Muscle layer of duodenum (tissue), 2 donors: ENCODE results near the gene LHFPL6.

Experiments used
- H3K27ac ChIP-seq: one replicate; pipeline ENCODE4 v1.7.0; 2013; ENCODE audit warnings: mild to moderate bottlenecking, low read length
- H3K27me3 ChIP-seq: one replicate; pipeline ENCODE4 v1.7.0; 2013; ENCODE audit warnings: low read depth, mild to moderate bottlenecking, control low read depth, low read length
- H3K36me3 ChIP-seq, 2 donors: one replicate each; pipeline ENCODE4 v1.7.0; 2013; ENCODE audit warnings: low read length in 2 of 2, control low read depth in 1 of 2, mild to moderate bottlenecking in 1 of 2; ENCODE audit not compliant: insufficient read depth in 2 of 2, control insufficient read depth in 1 of 2
- H3K4me1 ChIP-seq, 2 donors: one replicate each; pipeline ENCODE4 v1.7.0; 2013; ENCODE audit warnings: low read length in 2 of 2, mild to moderate bottlenecking in 2 of 2, control low read depth in 1 of 2, moderate library complexity in 1 of 2; ENCODE audit not compliant: insufficient read depth in 2 of 2, control insufficient read depth in 1 of 2
- H3K4me3 ChIP-seq, 2 donors: one replicate each; pipeline ENCODE4 v1.7.0; 2013; ENCODE audit warnings: low read length in 2 of 2, low read depth in 1 of 2, mild to moderate bottlenecking in 1 of 2
- H3K9me3 ChIP-seq, 2 donors: one replicate each; pipeline ENCODE4 v1.7.0; 2013; ENCODE audit warnings: low read length in 2 of 2, control low read depth in 1 of 2, mild to moderate bottlenecking in 1 of 2; ENCODE audit not compliant: control insufficient read depth in 1 of 2
- donor health status: healthy.

The LHFPL6 gene

DNA sequence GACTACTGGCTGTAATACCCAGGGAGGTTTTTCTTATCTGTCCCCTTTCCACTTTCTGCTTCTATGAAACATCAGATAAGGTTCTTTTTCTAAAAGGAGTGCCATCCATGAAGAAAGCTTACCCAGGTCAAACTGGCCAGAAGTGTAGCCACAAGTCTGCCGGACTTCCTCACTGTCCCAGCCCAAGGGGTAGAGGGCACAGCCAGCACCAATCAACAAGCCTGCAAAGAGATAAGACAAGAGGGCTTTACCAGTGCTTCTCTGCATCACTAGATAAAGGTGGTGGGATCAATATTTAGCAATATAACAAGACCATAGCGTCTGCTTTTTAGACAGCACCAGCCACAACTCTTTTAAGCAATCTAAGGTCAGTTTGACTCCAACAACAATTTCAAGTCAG, 224.7 kb downstream of the LHFPL6 start:
- Histone ChIP-seq H3K9me3 (no peaks in the 10 kb centered on the region), H3K36me3 (no peaks in the 10 kb centered on the region), H3K27me3 (no peaks in the 10 kb centered on the region), H3K27ac (no peak overlapping the region), H3K4me3 (no peak overlapping the region), H3K4me1 (no peaks in the 10 kb centered on the region)

DNA sequence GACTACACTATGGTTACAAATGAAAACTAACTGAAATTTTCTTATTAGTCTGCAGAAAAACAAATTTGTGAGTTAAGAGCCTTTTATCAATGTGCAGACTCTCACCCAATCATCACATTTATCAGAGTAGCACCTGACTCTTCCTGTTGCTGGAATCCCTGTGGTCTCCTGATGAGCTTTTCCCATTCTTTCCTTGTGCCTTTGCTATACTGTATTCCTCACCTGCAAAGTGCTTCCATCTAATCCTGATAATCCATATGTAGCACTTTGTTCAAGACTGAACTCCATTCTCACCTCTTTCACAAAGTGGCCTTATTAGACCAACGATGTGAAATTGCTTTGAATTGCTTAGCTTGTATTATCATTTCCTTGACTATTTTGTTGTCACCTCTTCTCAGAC, 225.3 kb downstream of the LHFPL6 start:
- Histone ChIP-seq H3K9me3 (no peaks in the 10 kb centered on the region), H3K27ac (no peak overlapping the region), H3K4me3 (no peak overlapping the region), H3K36me3 (no peaks in the 10 kb centered on the region), H3K27me3 (no peaks in the 10 kb centered on the region), H3K4me1 (no peaks in the 10 kb centered on the region)

DNA sequence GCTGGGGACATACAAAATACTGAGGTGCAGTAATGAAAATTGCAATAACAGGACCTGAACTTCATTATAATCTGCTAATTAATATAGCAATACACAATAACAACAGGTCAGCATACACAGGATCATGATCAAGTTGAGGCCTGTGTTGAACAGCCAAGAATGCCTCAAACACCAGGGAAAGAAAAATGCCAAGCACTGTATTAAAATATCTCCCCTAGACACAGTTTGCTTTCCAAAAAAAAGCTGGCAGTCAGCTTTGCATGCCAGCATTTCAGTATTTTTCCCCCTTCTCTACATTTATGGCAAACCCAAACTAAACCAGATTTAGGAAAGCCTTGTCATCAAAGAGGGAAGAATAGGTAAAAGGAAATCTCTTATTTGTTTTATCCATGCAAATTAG, 226.9 kb downstream of the LHFPL6 start:
- Histone ChIP-seq H3K4me3 (no peak overlapping the region), H3K36me3 (no peaks in the 10 kb centered on the region), H3K27ac (no peak overlapping the region), H3K27me3 (no peaks in the 10 kb centered on the region), H3K4me1 (no peaks in the 10 kb centered on the region), H3K9me3 (no peaks in the 10 kb centered on the region)

DNA sequence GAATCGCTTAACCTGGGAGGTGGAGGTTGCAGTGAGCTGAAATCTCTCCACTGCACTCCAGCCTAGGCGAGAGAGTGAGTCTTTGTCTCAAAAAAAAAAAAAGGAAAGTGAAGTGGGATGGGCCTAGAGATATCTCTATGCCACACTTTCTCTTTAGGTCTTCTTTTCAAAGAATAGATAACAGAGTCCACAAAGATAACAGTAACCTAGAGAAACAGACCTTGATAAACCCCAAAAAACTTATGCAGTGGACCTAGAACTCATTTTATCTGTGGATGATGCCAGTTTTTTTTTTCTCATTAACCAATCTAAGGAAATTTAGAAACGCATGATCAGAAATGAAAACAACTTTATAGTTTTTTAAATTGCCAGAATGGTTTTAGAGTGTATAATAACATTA, 227.4 kb downstream of the LHFPL6 start:
- H3K27ac ChIP-seq: no peak overlapping the region
- no peaks in the 10 kb centered on the region for H3K9me3 ChIP-seq
- no peaks in the 10 kb centered on the region for H3K36me3 ChIP-seq
- H3K4me3 ChIP-seq: no peak overlapping the region
- H3K4me1 ChIP-seq: no peaks in the 10 kb centered on the region
- no peaks in the 10 kb centered on the region for H3K27me3 ChIP-seq

DNA sequence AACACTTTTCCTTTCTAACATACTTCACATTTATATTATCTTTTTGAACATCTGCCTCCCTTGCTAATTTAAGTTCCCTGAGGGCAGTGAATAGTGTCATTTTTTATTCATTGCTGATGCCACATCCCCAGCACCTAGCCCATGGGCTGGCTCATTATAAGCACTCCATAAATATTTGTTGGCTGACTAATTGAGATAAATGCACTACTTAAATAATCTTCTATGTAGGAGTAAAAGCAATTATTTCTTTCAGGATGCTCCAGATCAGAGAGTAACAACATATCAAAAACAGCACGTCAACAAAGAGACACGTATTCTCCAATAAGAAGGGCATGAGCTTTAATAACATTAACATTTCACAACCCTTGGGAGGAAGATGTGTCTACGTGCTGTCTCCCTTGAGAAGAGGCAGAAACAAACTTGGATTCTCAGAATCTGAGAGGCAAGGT, 228.2 kb downstream of the LHFPL6 start:
- Histone ChIP-seq H3K27ac (no peak overlapping the region), H3K4me1 (no peaks in the 10 kb centered on the region), H3K9me3 (no peaks in the 10 kb centered on the region), H3K27me3 (no peaks in the 10 kb centered on the region), H3K4me3 (no peak overlapping the region), H3K36me3 (no peaks in the 10 kb centered on the region)

DNA sequence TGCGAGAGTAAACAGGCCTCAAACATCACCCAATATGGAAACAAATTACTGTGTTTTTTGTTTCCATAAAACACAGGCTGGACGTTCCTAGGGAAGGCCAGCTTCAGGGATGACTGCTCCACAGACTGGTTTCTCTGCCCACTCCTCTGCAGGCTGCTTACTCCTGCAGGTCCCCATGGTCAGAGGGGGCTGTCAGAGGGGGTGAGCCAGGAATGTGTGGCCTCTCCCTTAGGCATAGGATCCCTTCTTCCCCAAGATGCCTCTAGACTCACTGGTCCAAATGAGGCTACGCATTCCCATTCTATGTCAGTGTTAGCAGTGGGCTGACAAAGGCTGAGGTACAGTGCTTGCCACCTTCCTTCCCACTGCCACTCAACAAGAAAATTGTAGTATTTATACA, 229.8 kb downstream of the LHFPL6 start:
- no peaks in the 10 kb centered on the region for H3K9me3 ChIP-seq
- H3K36me3 ChIP-seq: no peaks in the 10 kb centered on the region
- H3K4me3 ChIP-seq: no peak overlapping the region
- no peaks in the 10 kb centered on the region for H3K4me1 ChIP-seq
- H3K27me3 ChIP-seq: no peaks in the 10 kb centered on the region
- H3K27ac ChIP-seq: no peak overlapping the region

DNA sequence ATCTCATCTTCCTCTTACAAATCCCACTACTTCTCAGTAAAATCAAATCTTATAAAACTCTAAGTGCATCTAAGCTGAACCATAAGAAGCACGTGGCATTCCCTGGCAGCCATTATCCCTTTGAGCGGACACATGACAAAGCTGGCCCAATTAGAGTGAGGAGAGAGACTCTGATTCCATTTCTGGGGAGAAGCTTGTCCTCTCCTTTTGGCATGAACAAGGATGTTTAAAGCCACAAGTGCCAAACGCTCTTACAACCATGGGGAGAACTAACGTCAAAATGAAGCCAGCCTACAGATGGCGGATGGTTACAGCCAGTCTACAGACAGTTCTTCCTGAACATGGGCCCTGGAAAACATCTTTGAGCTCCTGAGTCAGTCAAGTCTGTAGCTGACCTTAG, 231.3 kb downstream of the LHFPL6 start:
- H3K27ac ChIP-seq: no peak overlapping the region

DNA sequence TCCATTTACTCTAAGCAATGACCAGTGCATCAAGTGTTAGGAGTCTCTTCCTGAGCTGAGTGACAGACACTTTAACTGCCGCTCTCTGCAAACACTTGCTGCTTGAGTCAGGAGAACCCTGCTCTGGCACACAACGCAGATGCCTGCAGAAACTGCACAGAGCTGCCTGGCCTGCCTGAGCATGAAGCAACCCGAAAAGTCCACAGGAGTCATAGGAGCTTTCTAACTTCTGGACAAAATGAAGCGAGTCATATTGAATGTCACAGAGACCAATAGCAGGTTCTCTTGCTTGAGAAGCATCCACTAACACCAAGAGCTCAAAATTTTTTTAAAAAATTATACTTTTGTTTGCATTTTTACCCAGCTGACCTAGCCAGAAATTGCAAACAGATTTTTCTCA, 232.4 kb downstream of the LHFPL6 start:
- Histone ChIP-seq H3K27me3 (no peaks in the 10 kb centered on the region), H3K27ac (no peak overlapping the region), H3K4me3 (no peak overlapping the region), H3K36me3 (no peaks in the 10 kb centered on the region), H3K9me3 (no peaks in the 10 kb centered on the region), H3K4me1 (peaks cover 0 to 5% of the 10 kb centered on the region in 2 donors)

More for the DNA sequence above, 231.3 kb downstream of the LHFPL6 start:
- Histone ChIP-seq H3K9me3 (no peaks in the 10 kb centered on the region), H3K4me3 (no peak overlapping the region), H3K27me3 (no peaks in the 10 kb centered on the region), H3K4me1 (no peaks in the 10 kb centered on the region), H3K36me3 (no peaks in the 10 kb centered on the region)

DNA sequence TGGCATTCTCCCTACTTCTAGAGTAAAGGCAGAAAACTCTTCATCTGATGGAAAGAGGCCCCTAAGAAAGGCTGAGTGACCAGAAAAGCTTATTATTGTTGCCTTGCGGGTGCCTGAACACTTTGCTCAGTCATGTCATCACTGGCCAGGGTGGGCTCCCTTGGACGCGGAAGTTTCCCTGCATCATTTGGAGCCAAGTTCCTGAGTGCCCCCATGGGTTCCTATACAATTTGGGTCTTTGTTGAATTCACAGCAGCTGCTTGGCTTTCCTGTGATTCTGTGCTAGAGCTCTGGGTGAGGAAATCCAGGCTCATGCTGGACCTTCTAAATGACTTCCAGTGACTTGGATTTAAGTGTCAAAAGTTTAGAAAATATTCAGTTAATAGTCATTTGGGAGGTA, 232.9 kb downstream of the LHFPL6 start:
- H3K27ac ChIP-seq: no peak overlapping the region
- peaks cover 0 to 9% of the 10 kb centered on the region in 2 donors for H3K4me1 ChIP-seq
- H3K4me3 ChIP-seq: no peak overlapping the region
- H3K36me3 ChIP-seq: no peaks in the 10 kb centered on the region
- no peaks in the 10 kb centered on the region for H3K9me3 ChIP-seq
- no peaks in the 10 kb centered on the region for H3K27me3 ChIP-seq

DNA sequence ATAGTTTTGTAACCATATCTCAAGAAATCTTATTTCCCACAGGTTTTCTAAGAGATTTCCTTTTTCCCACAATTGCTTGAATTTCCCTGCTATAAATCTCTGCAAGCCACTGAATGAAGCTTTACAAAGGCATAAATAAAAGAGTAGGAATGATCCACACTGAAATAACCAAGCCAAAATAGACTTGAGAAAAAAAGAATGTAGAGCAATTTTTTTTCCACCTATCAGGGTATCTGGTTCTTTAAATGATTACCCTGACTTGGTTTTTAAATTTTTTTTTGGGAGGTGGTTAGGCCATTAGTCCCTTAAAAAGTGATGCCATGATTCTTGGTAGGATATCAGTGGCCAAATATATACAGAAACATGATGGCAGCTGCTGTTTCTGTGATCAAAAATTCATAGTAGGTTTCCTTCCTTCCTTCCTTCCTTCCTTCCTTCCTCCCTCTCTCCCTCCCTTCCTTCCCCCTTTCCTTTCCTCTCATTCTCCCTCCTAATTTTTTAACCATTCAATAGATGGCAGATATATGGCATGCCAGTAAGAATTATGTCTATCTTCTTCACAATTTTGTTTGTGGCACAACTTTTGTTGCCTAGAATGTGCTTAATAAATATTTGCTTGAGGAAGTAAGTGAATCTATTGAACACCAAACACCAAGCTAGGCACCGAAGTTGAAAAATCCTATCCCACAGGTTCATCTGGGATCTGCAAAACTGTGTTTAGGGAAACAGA, 233.7 kb downstream of the LHFPL6 start:
- no peaks in the 10 kb centered on the region for H3K36me3 ChIP-seq
- peaks cover 0 to 14% of the 10 kb centered on the region in 2 donors for H3K4me1 ChIP-seq
- no peaks in the 10 kb centered on the region for H3K27me3 ChIP-seq
- no peaks in the 10 kb centered on the region for H3K9me3 ChIP-seq
- no peak overlapping the region for H3K4me3 ChIP-seq
- H3K27ac ChIP-seq: no peak overlapping the region

DNA sequence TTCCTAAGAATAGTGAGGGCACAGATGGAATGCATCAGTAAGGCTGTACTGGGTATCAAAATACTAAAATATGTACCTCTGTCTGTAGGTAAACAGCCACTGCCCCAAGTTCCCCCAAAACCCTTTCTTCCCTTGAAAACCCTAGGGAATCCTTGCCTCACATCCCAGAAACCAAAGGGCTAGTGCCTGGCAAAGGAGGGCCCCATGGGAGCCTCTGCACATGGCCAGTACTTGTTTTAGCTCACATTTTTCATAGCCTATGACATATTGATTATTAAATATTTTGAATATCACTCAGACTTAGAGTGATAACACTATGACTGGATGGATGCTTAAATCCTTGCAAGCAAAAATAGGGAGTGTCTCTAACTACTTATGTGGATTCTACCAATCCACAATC, 237.1 kb downstream of the LHFPL6 start:
- H3K36me3 ChIP-seq: no peaks in the 10 kb centered on the region
- H3K4me1 ChIP-seq: peaks cover 0 to 29% of the 10 kb centered on the region in 2 donors
- no peaks in the 10 kb centered on the region for H3K9me3 ChIP-seq
- H3K4me3 ChIP-seq: no peak overlapping the region
- no peaks in the 10 kb centered on the region for H3K27me3 ChIP-seq
- no peak overlapping the region for H3K27ac ChIP-seq

DNA sequence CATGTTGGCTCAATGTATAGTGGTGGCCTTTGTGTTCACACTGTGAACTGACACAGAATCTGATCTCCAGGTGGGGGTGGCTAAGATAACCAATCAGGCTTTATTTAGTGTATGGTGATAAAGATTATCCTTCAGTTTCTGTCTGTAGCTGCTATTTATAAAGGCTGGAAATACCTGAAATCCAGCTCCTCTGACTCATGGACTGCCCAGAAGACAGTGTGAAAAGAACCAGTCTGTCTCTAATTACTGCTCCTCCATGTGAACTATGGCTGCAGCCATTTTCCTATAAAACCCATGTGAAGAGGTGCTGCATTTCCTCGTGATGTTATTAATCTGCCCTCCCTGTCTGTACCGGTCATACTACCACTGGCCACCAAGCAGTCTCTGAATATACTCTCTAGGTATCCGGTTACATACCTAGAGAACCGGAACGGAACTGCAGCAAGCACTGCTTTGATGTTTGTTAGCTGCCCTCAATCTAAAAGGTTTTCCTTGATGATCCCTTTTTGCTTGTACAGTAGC, 238.0 kb downstream of the LHFPL6 start:
- no peaks in the 10 kb centered on the region for H3K27me3 ChIP-seq
- no peak overlapping the region for H3K27ac ChIP-seq
- peaks cover 0 to 29% of the 10 kb centered on the region in 2 donors for H3K4me1 ChIP-seq
- H3K4me3 ChIP-seq: no peak overlapping the region
- H3K9me3 ChIP-seq: no peaks in the 10 kb centered on the region
- H3K36me3 ChIP-seq: no peaks in the 10 kb centered on the region
